Fibroblast of mammary gland (primary cell): ENCODE measurements around the gene COMMD10.

ENCODE experiments used
- DNase-seq: peaks from one replicate; pipeline ENCODE4 v3.0.0-alpha.2; 2010; ENCODE audit warnings: low read depth
- H3K4me3 ChIP-seq: 2 replicates; pipeline ENCODE4 v1.5.1; 2011; ENCODE audit warnings: low read depth, mild to moderate bottlenecking, low read length, moderate library complexity; ENCODE audit not compliant: control insufficient read depth
- TF ChIP-seq, protein P1 (sequence below): conservative IDR thresholded peaks from 2 replicates; pipeline ENCODE4 v1.5.1; 2011; ENCODE audit warnings: low read depth, low read length, inconsistent platforms; ENCODE audit not compliant: control insufficient read depth, insufficient read depth

Gene COMMD10

DNA sequence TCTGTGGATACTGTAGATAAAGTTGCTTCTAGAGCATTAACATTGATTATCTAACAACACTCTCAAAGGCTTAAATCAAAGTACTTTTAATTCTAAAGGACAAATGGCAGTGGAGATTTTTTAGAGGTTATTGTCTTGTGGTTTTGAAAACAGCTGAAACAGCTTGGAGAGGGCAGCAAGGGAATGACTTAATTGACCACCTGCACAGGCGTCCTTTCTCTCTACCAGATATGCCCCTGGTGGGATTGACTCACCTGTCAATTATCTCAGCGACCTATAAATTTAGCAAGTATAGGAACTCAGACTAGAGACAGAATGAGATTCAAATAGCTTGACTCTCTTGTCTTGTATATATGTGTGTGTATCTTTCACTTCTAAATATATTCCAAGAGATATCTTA lies 39.0 kb upstream of the COMMD10 start:
- no peak for DNase-seq
- no peak overlapping the region for H3K4me3 ChIP-seq
- TF ChIP-seq, protein P1, sequence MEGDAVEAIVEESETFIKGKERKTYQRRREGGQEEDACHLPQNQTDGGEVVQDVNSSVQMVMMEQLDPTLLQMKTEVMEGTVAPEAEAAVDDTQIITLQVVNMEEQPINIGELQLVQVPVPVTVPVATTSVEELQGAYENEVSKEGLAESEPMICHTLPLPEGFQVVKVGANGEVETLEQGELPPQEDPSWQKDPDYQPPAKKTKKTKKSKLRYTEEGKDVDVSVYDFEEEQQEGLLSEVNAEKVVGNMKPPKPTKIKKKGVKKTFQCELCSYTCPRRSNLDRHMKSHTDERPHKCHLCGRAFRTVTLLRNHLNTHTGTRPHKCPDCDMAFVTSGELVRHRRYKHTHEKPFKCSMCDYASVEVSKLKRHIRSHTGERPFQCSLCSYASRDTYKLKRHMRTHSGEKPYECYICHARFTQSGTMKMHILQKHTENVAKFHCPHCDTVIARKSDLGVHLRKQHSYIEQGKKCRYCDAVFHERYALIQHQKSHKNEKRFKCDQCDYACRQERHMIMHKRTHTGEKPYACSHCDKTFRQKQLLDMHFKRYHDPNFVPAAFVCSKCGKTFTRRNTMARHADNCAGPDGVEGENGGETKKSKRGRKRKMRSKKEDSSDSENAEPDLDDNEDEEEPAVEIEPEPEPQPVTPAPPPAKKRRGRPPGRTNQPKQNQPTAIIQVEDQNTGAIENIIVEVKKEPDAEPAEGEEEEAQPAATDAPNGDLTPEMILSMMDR, result no peak

- H3K4me3 ChIP-seq, result no peak overlapping the region
- TF ChIP-seq, protein P1, result no peak
- no peak for DNase-seq
Measured at GRCh38 chr5:116046261-116046660, 38.6 kb upstream of the COMMD10 start.

GRCh38 chr5:116046823-116047222 lies 38.0 kb upstream of the COMMD10 start:
- no peak overlapping the region for H3K4me3 ChIP-seq
- TF ChIP-seq, protein P1, result no peak
- DNase-seq, result no peak

- TF ChIP-seq, protein P1, result no peak
- DNase-seq, result no peak
- H3K4me3 ChIP-seq, result no peak overlapping the region
Measured at GRCh38 chr5:116058346-116058936, 26.4 kb upstream of the COMMD10 start.

GRCh38 chr5:116062352-116062751 lies 22.5 kb upstream of the COMMD10 start:
- no peak overlapping the region for H3K4me3 ChIP-seq
- TF ChIP-seq, protein P1, result peak; percentile 14
- DNase-seq, result peak; percentile 15

DNA sequence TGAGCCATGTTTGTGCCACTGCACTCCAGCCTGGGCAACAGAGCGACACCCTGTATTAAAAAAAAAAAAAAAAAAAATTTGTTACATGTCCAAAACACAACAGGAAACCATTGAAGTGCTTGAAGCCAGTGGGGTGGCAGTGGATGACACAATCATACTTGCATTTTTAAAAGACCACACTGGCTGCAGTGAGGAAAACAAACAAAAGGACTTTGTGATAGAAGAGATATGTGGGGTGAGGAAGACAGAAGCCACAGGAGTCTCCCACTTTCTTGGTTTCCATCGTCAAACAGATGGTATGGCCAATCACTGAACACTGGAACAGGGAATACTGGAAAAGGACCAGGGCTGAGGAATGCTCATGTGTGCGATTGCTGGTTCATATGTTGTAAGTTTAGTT lies 20.9 kb upstream of the COMMD10 start:
- H3K4me3 ChIP-seq, result no peak overlapping the region
- no peak for DNase-seq
- TF ChIP-seq, protein P1, result no peak
